Activated CD8-positive, alpha-beta T cell treated with anti-CD3 and anti-CD28 coated beads, Interleukin-2, amount 10 ng/mL, durations not matched to agents 7 days and 5 days (primary cell): Measurements from ENCODE around the gene AAK1. TPM values are rescaled to one million over a fixed set of nuclear protein-coding genes. Genes with fewer than 3 reads are reported as not detected.

ENCODE experiments used
- ATAC-seq: fragments of 150-1000 bp; cut with Tn5 transposase; one replicate; pipeline ENCODE4 v1.10.0; 2021; ENCODE audit warnings: moderate library complexity
- CTCF ChIA-PET: fragments of 350-600 bp; sonication (Branson Sonifier 250); formaldehyde crosslinking; loops from one replicate; lab custom pipeline; 2021; ENCODE audit warnings: antibody characterized with exemption; lab: Charles Lee
- POLR2A ChIA-PET: fragments of 350-600 bp; sonication (Branson Sonifier 250); formaldehyde crosslinking; loops from one replicate; lab custom pipeline; 2021; ENCODE audit warnings: antibody characterized with exemption; lab: Charles Lee
- DNase-seq: peaks from one replicate; pipeline ENCODE4 v3.0.0-alpha.2; 2020
- H3K27ac Mint-ChIP-seq: one replicate; pipeline ENCODE4 v1.8.0; 2021; ENCODE audit warnings: mild to moderate bottlenecking, mixed read lengths
- H3K27me3 Mint-ChIP-seq: one replicate; pipeline ENCODE4 v1.8.0; 2021; ENCODE audit warnings: low read depth, mixed read lengths
- H3K36me3 Mint-ChIP-seq: one replicate; pipeline ENCODE4 v1.8.0; 2021; ENCODE audit warnings: low read depth, mixed read lengths
- H3K4me1 Mint-ChIP-seq: one replicate; pipeline ENCODE4 v1.8.0; 2021; ENCODE audit warnings: low read depth, mixed read lengths
- H3K4me3 Mint-ChIP-seq: one replicate; pipeline ENCODE4 v1.8.0; 2021; ENCODE audit warnings: mild to moderate bottlenecking, mixed read lengths
- H3K9me3 Mint-ChIP-seq: one replicate; pipeline ENCODE4 v1.8.0; 2022; ENCODE audit warnings: mixed read lengths; ENCODE audit not compliant: insufficient read depth
- total RNA-seq, 2 experiments: library from RNA; stranded (reverse); gene quantifications; one replicate each; pipeline ENCODE4 v1.2.3, GENCODE V29; 2021

The AAK1 gene
- total RNA-seq, 2 experiments from 2014 or later = 105 to 107 TPM

GRCh38 chr2:69544951-69545350 lies 98.6 kb downstream of the AAK1 start:
- H3K27me3 Mint-ChIP-seq = no peaks in the 10 kb centered on the region
- ATAC-seq (no peak), DNase-seq (no peak)
- POLR2A ChIA-PET = no interaction called here
- H3K36me3 Mint-ChIP-seq = peaks cover 68% of the 10 kb centered on the region
- H3K27ac Mint-ChIP-seq = no peak overlapping the region
- no peak overlapping the region for H3K4me3 Mint-ChIP-seq
- CTCF ChIA-PET = interaction anchor here (4.3 kb wide), 1 partner anchor 20 kb away, joined by 34 read pairs; no protein-coding TSS in a partner anchor
- peaks cover 7% of the 10 kb centered on the region for H3K9me3 Mint-ChIP-seq
- no peaks in the 10 kb centered on the region for H3K4me1 Mint-ChIP-seq

- ATAC-seq = no peak
- peaks cover 77% of the 10 kb centered on the region for H3K36me3 Mint-ChIP-seq
- DNase-seq = no peak
- H3K4me3 Mint-ChIP-seq = no peak overlapping the region
- no peak overlapping the region for H3K27ac Mint-ChIP-seq
- ChIA-PET POLR2A (no interaction called here), CTCF (interaction anchor here (2.4 kb wide), 1 partner anchor 26 kb away, joined by 9 read pairs; no protein-coding TSS in a partner anchor)
- peaks cover 20% of the 10 kb centered on the region for H3K4me1 Mint-ChIP-seq
- no peaks in the 10 kb centered on the region for H3K9me3 Mint-ChIP-seq
- H3K27me3 Mint-ChIP-seq = no peaks in the 10 kb centered on the region
Measured at GRCh38 chr2:69539549-69539908, 104.0 kb downstream of the AAK1 start.

GRCh38 chr2:69538872-69539548 lies 104.5 kb downstream of the AAK1 start:
- no peak for DNase-seq
- POLR2A ChIA-PET = no interaction called here
- Mint-ChIP-seq H3K4me1 (peaks cover 20% of the 10 kb centered on the region), H3K36me3 (peaks cover 77% of the 10 kb centered on the region), H3K4me3 (no peak overlapping the region), H3K9me3 (no peaks in the 10 kb centered on the region), H3K27me3 (no peaks in the 10 kb centered on the region), H3K27ac (no peak overlapping the region)
- ATAC-seq = no peak
- CTCF ChIA-PET = interaction anchor here (2.4 kb wide), 1 partner anchor 26 kb away, joined by 9 read pairs; no protein-coding TSS in a partner anchor

- H3K27ac Mint-ChIP-seq = no peak overlapping the region
- ChIA-PET POLR2A (no interaction called here), CTCF (interaction anchor here (2.4 kb wide), 1 partner anchor 27 kb away, joined by 9 read pairs; no protein-coding TSS in a partner anchor)
- H3K4me1 Mint-ChIP-seq = peaks cover 20% of the 10 kb centered on the region
- H3K4me3 Mint-ChIP-seq = no peak overlapping the region
- H3K9me3 Mint-ChIP-seq = peaks cover 4% of the 10 kb centered on the region
- H3K27me3 Mint-ChIP-seq = no peaks in the 10 kb centered on the region
- no peak for DNase-seq
- no peak for ATAC-seq
- peaks cover 79% of the 10 kb centered on the region for H3K36me3 Mint-ChIP-seq
Measured at GRCh38 chr2:69538249-69538648, 105.3 kb downstream of the AAK1 start.

- CTCF ChIA-PET = interaction anchor here (1.0 kb wide), 2 partner anchors 188 to 281 kb away, joined by 3 read pairs; no protein-coding TSS in a partner anchor
- Mint-ChIP-seq H3K27me3 (no peaks in the 10 kb centered on the region), H3K4me1 (peaks cover 20% of the 10 kb centered on the region), H3K27ac (peak overlapping the region; percentile 8), H3K9me3 (peaks cover 4% of the 10 kb centered on the region), H3K4me3 (no peak overlapping the region), H3K36me3 (peaks cover 83% of the 10 kb centered on the region)
- DNase-seq = no peak
- no peak for ATAC-seq
- POLR2A ChIA-PET = no interaction called here
Measured at GRCh38 chr2:69535817-69536241, 107.7 kb downstream of the AAK1 start.

GRCh38 chr2:69531186-69531585 lies 112.4 kb downstream of the AAK1 start:
- ChIA-PET CTCF (no interaction called here), POLR2A (no interaction called here)
- no peak for DNase-seq
- H3K36me3 Mint-ChIP-seq = peaks cover 73% of the 10 kb centered on the region
- H3K4me3 Mint-ChIP-seq = no peak overlapping the region
- no peak for ATAC-seq
- H3K9me3 Mint-ChIP-seq = peaks cover 4% of the 10 kb centered on the region
- no peak overlapping the region for H3K27ac Mint-ChIP-seq
- H3K4me1 Mint-ChIP-seq = peaks cover 10% of the 10 kb centered on the region
- no peaks in the 10 kb centered on the region for H3K27me3 Mint-ChIP-seq

GRCh38 chr2:69529480-69529879 lies 114.1 kb downstream of the AAK1 start:
- POLR2A ChIA-PET = no interaction called here
- CTCF ChIA-PET = no interaction called here
- DNase-seq (no peak), ATAC-seq (no peak)
- H3K27me3 Mint-ChIP-seq = no peaks in the 10 kb centered on the region
- no peak overlapping the region for H3K4me3 Mint-ChIP-seq
- peaks cover 70% of the 10 kb centered on the region for H3K36me3 Mint-ChIP-seq
- H3K27ac Mint-ChIP-seq = no peak overlapping the region
- H3K9me3 Mint-ChIP-seq = peaks cover 4% of the 10 kb centered on the region
- no peaks in the 10 kb centered on the region for H3K4me1 Mint-ChIP-seq

- Mint-ChIP-seq H3K36me3 (peaks cover 68% of the 10 kb centered on the region), H3K27ac (no peak overlapping the region), H3K4me3 (no peak overlapping the region), H3K27me3 (no peaks in the 10 kb centered on the region), H3K4me1 (no peaks in the 10 kb centered on the region), H3K9me3 (no peaks in the 10 kb centered on the region)
- no peak for DNase-seq
- ATAC-seq = no peak
- POLR2A ChIA-PET = no interaction called here
- CTCF ChIA-PET = interaction anchor here (1.2 to 2.9 kb wide), 3 partner anchors 9 to 40 kb away, joined by 3 to 14 read pairs (median 5); no protein-coding TSS in a partner anchor
Measured at GRCh38 chr2:69525261-69525660, 118.3 kb downstream of the AAK1 start.

GRCh38 chr2:69524799-69525198 lies 118.7 kb downstream of the AAK1 start:
- peaks cover under 1% of the 10 kb centered on the region for H3K4me1 Mint-ChIP-seq
- POLR2A ChIA-PET = no interaction called here
- H3K36me3 Mint-ChIP-seq = peaks cover 67% of the 10 kb centered on the region
- CTCF ChIA-PET = interaction anchor here (1.2 to 2.9 kb wide), 3 partner anchors 9 to 41 kb away, joined by 3 to 14 read pairs (median 5); no protein-coding TSS in a partner anchor
- H3K9me3 Mint-ChIP-seq = no peaks in the 10 kb centered on the region
- DNase-seq (no peak), ATAC-seq (no peak)
- H3K27me3 Mint-ChIP-seq = no peaks in the 10 kb centered on the region
- H3K27ac Mint-ChIP-seq = no peak overlapping the region
- no peak overlapping the region for H3K4me3 Mint-ChIP-seq

GRCh38 chr2:69521747-69522146 lies 121.8 kb downstream of the AAK1 start:
- Mint-ChIP-seq H3K4me3 (no peak overlapping the region), H3K27me3 (no peaks in the 10 kb centered on the region), H3K36me3 (peaks cover 73% of the 10 kb centered on the region), H3K4me1 (peaks cover 10% of the 10 kb centered on the region), H3K27ac (peak overlapping the region; percentile 1), H3K9me3 (no peaks in the 10 kb centered on the region)
- CTCF ChIA-PET = interaction anchor here (0.7 to 2.3 kb wide), 2 partner anchors 43 to 49 kb away, joined by 3 to 8 read pairs; no protein-coding TSS in a partner anchor
- ATAC-seq (no peak), DNase-seq (no peak)
- POLR2A ChIA-PET = interaction anchor here (0.5 kb wide), 1 partner anchor 89 kb away, joined by 3 read pairs; no protein-coding TSS in a partner anchor

GRCh38 chr2:69518841-69519240 lies 124.7 kb downstream of the AAK1 start:
- H3K27ac Mint-ChIP-seq = no peak overlapping the region
- peaks cover 10% of the 10 kb centered on the region for H3K4me1 Mint-ChIP-seq
- H3K4me3 Mint-ChIP-seq = no peak overlapping the region
- no peaks in the 10 kb centered on the region for H3K27me3 Mint-ChIP-seq
- peaks cover 64% of the 10 kb centered on the region for H3K36me3 Mint-ChIP-seq
- POLR2A ChIA-PET = interaction anchor here (0.8 kb wide), 1 partner anchor 82 kb away, joined by 3 read pairs; the partner anchor contains the start of gene NFU1
- DNase-seq = no peak
- ATAC-seq = peak; percentile 39
- CTCF ChIA-PET = no interaction called here
- no peaks in the 10 kb centered on the region for H3K9me3 Mint-ChIP-seq

GRCh38 chr2:69517410-69517809 lies 126.1 kb downstream of the AAK1 start:
- ChIA-PET POLR2A (no interaction called here), CTCF (interaction anchor here (1.9 kb wide), 1 partner anchor 48 kb away, joined by 9 read pairs; no protein-coding TSS in a partner anchor)
- H3K36me3 Mint-ChIP-seq = peaks cover 68% of the 10 kb centered on the region
- H3K27me3 Mint-ChIP-seq = no peaks in the 10 kb centered on the region
- H3K4me3 Mint-ChIP-seq = no peak overlapping the region
- H3K4me1 Mint-ChIP-seq = peaks cover 10% of the 10 kb centered on the region
- no peaks in the 10 kb centered on the region for H3K9me3 Mint-ChIP-seq
- no peak overlapping the region for H3K27ac Mint-ChIP-seq
- DNase-seq = no peak
- no peak for ATAC-seq
